Measurements from ENCODE around the gene MARCHF2.
"Not testable (repeated sequence)": the region's sequence is repeated elsewhere in the genome, so short reads cannot be mapped to it uniquely, and the experiment has no call there.

MARCHF2 gene

GRCh38 chr19:8387688-8388611, 25.2 kb upstream of the MARCHF2 start:
- DNase-seq, result peak; percentile 25

GRCh38 chr19:8388612-8388958, 24.5 kb upstream of the MARCHF2 start:
- DNase-seq, result no peak

- DNase-seq, result peak; percentile 100
Observed at GRCh38 chr19:8389891-8390616, 23.1 kb upstream of the MARCHF2 start, which contains the start of gene RAB11B. TSS of gene RAB11B (plus strand) at chr19:8390360. CDS start at chr19:8390417, 57 bp downstream.

GRCh38 chr19:8390617-8390981, 22.5 kb upstream of the MARCHF2 start:
- peak; percentile 70 for DNase-seq

- DNase-seq, result no peak
Observed at GRCh38 chr19:8391198-8392016, 21.7 kb upstream of the MARCHF2 start.

- no peak for DNase-seq
Observed at GRCh38 chr19:8392017-8392591, 21.0 kb upstream of the MARCHF2 start.

GRCh38 chr19:8393192-8393870, 19.8 kb upstream of the MARCHF2 start:
- DNase-seq, result no peak

GRCh38 chr19:8393871-8394250, 19.2 kb upstream of the MARCHF2 start:
- no peak for DNase-seq

GRCh38 chr19:8395621-8396082, 17.5 kb upstream of the MARCHF2 start:
- no peak for DNase-seq

GRCh38 chr19:8396185-8396562, 16.9 kb upstream of the MARCHF2 start:
- DNase-seq, result no peak

GRCh38 chr19:8396563-8397203, 16.4 kb upstream of the MARCHF2 start:
- DNase-seq, result no peak

GRCh38 chr19:8397271-8397670, 15.8 kb upstream of the MARCHF2 start:
- no peak for DNase-seq

GRCh38 chr19:8397746-8398310, 15.3 kb upstream of the MARCHF2 start:
- DNase-seq, result no peak

GRCh38 chr19:8398311-8398771, 14.8 kb upstream of the MARCHF2 start:
- no peak for DNase-seq

GRCh38 chr19:8399681-8400188, 13.4 kb upstream of the MARCHF2 start:
- DNase-seq, result no peak

GRCh38 chr19:8401981-8402411, 11.1 kb upstream of the MARCHF2 start:
- DNase-seq, result no peak

GRCh38 chr19:8403098-8403819, 9.8 kb upstream of the MARCHF2 start:
- DNase-seq, result no peak

GRCh38 chr19:8403820-8404109, 9.3 kb upstream of the MARCHF2 start:
- no peak for DNase-seq

- no peak for DNase-seq
Observed at GRCh38 chr19:8404391-8405151, 8.5 kb upstream of the MARCHF2 start.

- not testable (repeated sequence) for DNase-seq
Observed at GRCh38 chr19:8410718-8411117, 2.4 kb upstream of the MARCHF2 start.

Measured in DMS153 (cell line).